Measurements from ENCODE around the gene MAPK8IP3.
"Not testable (repeated sequence)": the region's sequence is repeated elsewhere in the genome, so short reads cannot be mapped to it uniquely, and the experiment has no call there.

The MAPK8IP3 gene

GRCh38 chr16:1794221-1794871, 88.4 kb downstream of the MAPK8IP3 start:
- in situ Hi-C loops (cut with HindIII; ENCODE audit: low sequenced_read_pairs) = no loop called here

GRCh38 chr16:1794908-1795666, 89.1 kb downstream of the MAPK8IP3 start:
- in situ Hi-C loops (cut with HindIII; ENCODE audit: low sequenced_read_pairs) = no loop called here

- in situ Hi-C loops (cut with HindIII; ENCODE audit: low sequenced_read_pairs) = not testable (repeated sequence)
Measured at GRCh38 chr16:1799263-1799662, 93.3 kb downstream of the MAPK8IP3 start.

GRCh38 chr16:1800701-1801100, 94.7 kb downstream of the MAPK8IP3 start:
- in situ Hi-C loops (cut with HindIII; ENCODE audit: low sequenced_read_pairs) = no loop called here

- in situ Hi-C loops (cut with HindIII; ENCODE audit: low sequenced_read_pairs) = no loop called here
Measured at GRCh38 chr16:1807626-1808025, 101.6 kb downstream of the MAPK8IP3 start.

- in situ Hi-C loops (cut with HindIII; ENCODE audit: low sequenced_read_pairs) = no loop called here
Measured at GRCh38 chr16:1808691-1809090, 102.7 kb downstream of the MAPK8IP3 start.

- in situ Hi-C loops (cut with HindIII; ENCODE audit: low sequenced_read_pairs) = no loop called here
Measured at GRCh38 chr16:1809281-1809801, 103.3 kb downstream of the MAPK8IP3 start.

GRCh38 chr16:1810106-1810505, 104.1 kb downstream of the MAPK8IP3 start:
- in situ Hi-C loops (cut with HindIII; ENCODE audit: low sequenced_read_pairs) = no loop called here

GRCh38 chr16:1810536-1810935, 104.5 kb downstream of the MAPK8IP3 start:
- in situ Hi-C loops (cut with HindIII; ENCODE audit: low sequenced_read_pairs) = no loop called here

- in situ Hi-C loops (cut with HindIII; ENCODE audit: low sequenced_read_pairs) = no loop called here
Measured at GRCh38 chr16:1812732-1813163, 106.8 kb downstream of the MAPK8IP3 start.

- in situ Hi-C loops (cut with HindIII; ENCODE audit: low sequenced_read_pairs) = no loop called here
Measured at GRCh38 chr16:1815461-1815860, 109.5 kb downstream of the MAPK8IP3 start.

GRCh38 chr16:1816396-1817275, 110.6 kb downstream of the MAPK8IP3 start:
- in situ Hi-C loops (cut with HindIII; ENCODE audit: low sequenced_read_pairs) = no loop called here

GRCh38 chr16:1817276-1817589, 111.2 kb downstream of the MAPK8IP3 start:
- in situ Hi-C loops (cut with HindIII; ENCODE audit: low sequenced_read_pairs) = no loop called here

GRCh38 chr16:1817716-1818115, 111.7 kb downstream of the MAPK8IP3 start:
- in situ Hi-C loops (cut with HindIII; ENCODE audit: low sequenced_read_pairs) = no loop called here

- in situ Hi-C loops (cut with HindIII; ENCODE audit: low sequenced_read_pairs) = no loop called here
Measured at GRCh38 chr16:1818204-1818872, 112.3 kb downstream of the MAPK8IP3 start.

- in situ Hi-C loops (cut with HindIII; ENCODE audit: low sequenced_read_pairs) = no loop called here
Measured at GRCh38 chr16:1818873-1819525, 113.0 kb downstream of the MAPK8IP3 start.

GRCh38 chr16:1819611-1820010, 113.6 kb downstream of the MAPK8IP3 start:
- in situ Hi-C loops (cut with HindIII; ENCODE audit: low sequenced_read_pairs) = no loop called here
